GM12878 (cell line): Measurements from ENCODE around the gene CCR3. TPM values are rescaled to one million over a fixed set of nuclear protein-coding genes. Genes with fewer than 3 reads are reported as not detected.

Experiments
- ATAC-seq: fragments of 200-7000 bp; cut with Tn5 transposase; 3 replicates; pipeline ENCODE4 v1.9.1; 2020; ENCODE audit warnings: mild to moderate bottlenecking, moderate library complexity
- BruUV-seq: library from RNA; stranded (reverse); fragments of 400-500 nt; replicated peaks from 2 replicates; lab custom pipeline; 2021; lab: Mats Ljungman, UMichigan
- CTCF ChIA-PET: fragments of 300-600 bp; sonication (Branson Sonifier 250); formaldehyde crosslinking; extraction: SDS; loops from one replicate; lab custom pipeline; 2021; ENCODE audit warnings: inconsistent platforms; lab: Yijun Ruan, JAX
- POLR2A ChIA-PET: fragments of 350-600 bp; formaldehyde crosslinking; extraction: SDS; loops from one replicate; lab custom pipeline; 2021; ENCODE audit warnings: inconsistent platforms; lab: Charles Lee
- RAD21 ChIA-PET: fragments of 300-600 bp; sonication (Branson Sonifier 250); formaldehyde crosslinking; loops from one replicate; lab custom pipeline; 2023; ENCODE audit warnings: antibody characterized with exemption; ENCODE audit not compliant: unreplicated experiment; lab: Charles Lee
- SMC1A ChIA-PET: fragments of 300-600 bp; sonication (Branson Sonifier 250); formaldehyde crosslinking; loops from one replicate; lab custom pipeline; 2023; ENCODE audit not compliant: unreplicated experiment, uncharacterized antibody; lab: Charles Lee
- DNase-seq: peaks from one replicate; pipeline ENCODE4 v3.0.0-alpha.2; 2011; ENCODE audit warnings: low read depth, low spot score
- FAIRE-seq: peaks from 3 replicates; lab custom pipeline; 2011; peaks lifted over from hg19 to GRCh38; lab: Jason Lieb, UNC
- H2AFZ ChIP-seq: 2 replicates; pipeline ENCODE4 v1.6.0; 2011; ENCODE audit warnings: low read depth, low read length, control low read depth; ENCODE audit not compliant: control insufficient read depth
- H3K27ac ChIP-seq: 2 replicates; pipeline ENCODE4 v1.5.1; 2011; ENCODE audit warnings: control low read depth; ENCODE audit not compliant: control insufficient read depth, insufficient read depth
- H3K27me3 ChIP-seq, 2 experiments: replicated peaks in 1 of 2; 2 replicates each; pipeline versions ENCODE4 v1.6.0 to v1.6.1; 2011; ENCODE audit warnings: low read length in 1 of 2; ENCODE audit not compliant: control insufficient read depth in 2 of 2, insufficient read depth in 2 of 2
- H3K36me3 ChIP-seq, 2 experiments: 2 replicates each; pipeline ENCODE4 v1.5.1; 2011; ENCODE audit warnings: low read length in 1 of 2; ENCODE audit not compliant: control insufficient read depth in 2 of 2, insufficient read depth in 2 of 2
- H3K4me1 ChIP-seq: 2 replicates; pipeline ENCODE4 v1.6.1; 2011; ENCODE audit warnings: mild to moderate bottlenecking, low read length, moderate library complexity, mixed read lengths; ENCODE audit not compliant: control insufficient read depth, insufficient read depth
- H3K4me2 ChIP-seq: 2 replicates; pipeline ENCODE4 v1.6.0; 2011; ENCODE audit warnings: control low read depth; ENCODE audit not compliant: control insufficient read depth, insufficient read depth
- H3K4me3 ChIP-seq: fragments of 200-600 bp; sonication (generic); 2 replicates; pipeline ENCODE4 v1.5.1; 2016
- H3K79me2 ChIP-seq: 2 replicates; pipeline ENCODE4 v1.6.0; 2011; ENCODE audit warnings: low read length; ENCODE audit not compliant: control insufficient read depth, insufficient read depth
- H3K9ac ChIP-seq: 2 replicates; pipeline ENCODE4 v1.8.0; 2011; ENCODE audit warnings: low read length, control low read depth, mixed read lengths; ENCODE audit not compliant: control insufficient read depth, insufficient read depth
- H3K9me3 ChIP-seq: replicated peaks from 3 replicates; pipeline ENCODE4 v1.5.1; 2011; ENCODE audit warnings: mild to moderate bottlenecking, low read length; ENCODE audit not compliant: control insufficient read depth, insufficient read depth
- H4K20me1 ChIP-seq: 2 replicates; pipeline ENCODE4 v1.6.0; 2011; ENCODE audit not compliant: control insufficient read depth, insufficient read depth
- BCL11A ChIP-seq: IDR thresholded peaks from 2 replicates; pipeline ENCODE4 v1.6.1; 2011; ENCODE audit warnings: low read depth, low read length
- CHD1 ChIP-seq: IDR thresholded peaks from 2 replicates; pipeline ENCODE4 v1.6.1; 2012; ENCODE audit warnings: low read depth, low read length, improper control_type of control experiment
- CTCF ChIP-seq, 3 experiments: IDR thresholded peaks in 2 of 3; conservative IDR thresholded peaks in 1 of 3; 2 replicates each; pipeline ENCODE4 v1.5.1; 2011; ENCODE audit warnings: low read depth in 3 of 3, low read length in 3 of 3, mild to moderate bottlenecking in 3 of 3, control low read depth in 2 of 3, moderate library complexity in 2 of 3, inconsistent platforms in 1 of 3, mixed read lengths in 1 of 3; ENCODE audit not compliant: control insufficient read depth in 2 of 3, insufficient read depth in 1 of 3; ENCODE audit errors: extremely low read depth in 1 of 3
- GATAD2B ChIP-seq: fragments of 450-650 bp; conservative IDR thresholded peaks from 2 replicates; pipeline ENCODE4 v1.6.1; 2017; ENCODE audit warnings: low read depth, mild to moderate bottlenecking, moderate library complexity
- IRF4 ChIP-seq: IDR thresholded peaks from 2 replicates; pipeline ENCODE4 v1.6.1; 2011; ENCODE audit warnings: low read depth, low read length
- POU2F2 ChIP-seq: IDR thresholded peaks from 3 replicates; pipeline ENCODE4 v1.6.1; 2011; ENCODE audit warnings: low read depth, mild to moderate bottlenecking, low read length, borderline replicate concordance
- RAD21 ChIP-seq: IDR thresholded peaks from 2 replicates; pipeline ENCODE4 v1.6.1; 2011; ENCODE audit warnings: mild to moderate bottlenecking, low read depth, low read length, moderate library complexity; ENCODE audit not compliant: insufficient read depth
- SMAD5 ChIP-seq: IDR thresholded peaks from 2 replicates; pipeline ENCODE4 v1.6.1; 2016; ENCODE audit warnings: antibody characterized with exemption, low read depth
- SMC3 ChIP-seq: IDR thresholded peaks from 2 replicates; pipeline ENCODE4 v1.6.1; 2011; ENCODE audit warnings: low read length, improper control_type of control experiment, borderline replicate concordance
- SREBF1 ChIP-seq: IDR thresholded peaks from 2 replicates; pipeline ENCODE4 v1.6.1; 2012; ENCODE audit warnings: mild to moderate bottlenecking, low read length
- YY1 ChIP-seq: IDR thresholded peaks from 2 replicates; pipeline ENCODE4 v1.6.1; 2011; ENCODE audit warnings: low read depth, mild to moderate bottlenecking, low read length
- WGBS: methylation state at CpG from one replicate; pipeline ENCODE4 v1.1.6; 2016; ENCODE audit warnings: low lambda C conversion rate; ENCODE audit not compliant: insufficient replicate concordance, insufficient coverage; ENCODE audit errors: missing lambda C conversion rate; 5-methylcytosine and 5-hydroxymethylcytosine counted together
- in situ Hi-C: fragments of 300-500 bp; cut with MboI; formaldehyde crosslinking; loops from 9 replicates; pipeline ENCODE4 v1.14.3; 2018; ENCODE audit warnings: mixed read lengths
- intact Hi-C: fragments of 100-400 bp; cut with micrococcal nuclease; formaldehyde crosslinking; loops from one replicate; pipeline ENCODE4 v1.14.2; 2022; ENCODE audit not compliant: unreplicated experiment
- polyA plus RNA-seq, 11 experiments: library from polyadenylated mRNA; depleted of rRNA in 4 of 11; unstranded in 6 of 11; stranded (reverse) in 5 of 11; fragments of >200 nt; fragmentation: Nextera tagmentation in 4 of 11; fragmentation: Illumina TruSeq in 1 of 11; extraction: Ambion mirVana in 4 of 11; extraction: Trizol in 1 of 11; gene quantifications; 1 replicate in 1 of 11; 2 replicates in 10 of 11; pipeline versions ENCODE4 v1.2.1 to v1.2.3, GENCODE V29; 2011 to 2016; ENCODE audit warnings: inconsistent platforms in 2 of 11, missing spikeins in 2 of 11, low read depth in 1 of 11
- total RNA-seq, 4 experiments: library from RNA; depleted of rRNA in 3 of 4; stranded (reverse); fragments of >200 nt in 3 of 4; fragmentation: Illumina TruSeq in 1 of 4; extraction: Trizol in 1 of 4; gene quantifications; 2 replicates each; pipeline versions ENCODE4 v1.2.1 to v1.2.3, GENCODE V29; 2013 to 2021
- TF ChIP-seq, protein P1 (sequence below): fragments of 450-650 bp; formaldehyde crosslinking; IDR thresholded peaks from 2 replicates; pipeline ENCODE4 v1.4.0; 2020; ENCODE audit warnings: mild to moderate bottlenecking, moderate library complexity

The CCR3 gene
- total and polyA plus RNA-seq, 10 of the 15 experiments (the other 5 are each of a cell fraction or from before 2014, with no cell fraction given), result 0.13 to 0.78 (median 0.41) TPM; not detected in 1

DNA sequence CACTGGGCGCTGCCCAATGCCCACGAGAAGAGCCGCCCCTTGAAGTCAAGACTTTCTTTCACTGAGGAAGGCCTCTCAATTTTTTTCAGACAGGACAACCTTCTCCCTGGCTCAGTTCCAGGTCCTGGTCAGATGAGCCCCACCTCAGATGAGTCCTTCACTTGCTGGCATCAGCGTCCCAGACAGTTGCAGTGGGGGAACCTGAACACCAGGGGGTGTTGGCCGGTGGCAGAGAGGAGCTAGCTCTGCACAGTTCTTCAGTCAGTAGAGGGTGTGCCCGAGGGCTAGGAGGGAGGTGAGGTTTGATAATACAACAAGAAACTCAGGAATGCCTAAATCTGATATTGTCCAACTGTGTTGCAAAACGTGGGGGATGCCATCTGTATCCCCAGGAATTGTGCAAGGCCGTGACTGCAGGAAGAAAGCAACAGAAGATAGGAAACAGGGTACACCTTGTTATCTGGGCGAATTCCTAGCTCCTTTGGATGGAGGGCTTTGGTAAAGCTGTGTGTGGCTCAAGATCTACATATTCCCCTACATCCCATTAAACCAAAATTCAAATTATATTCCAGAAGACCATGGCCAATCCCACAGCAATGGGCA is 34.3 kb downstream of the CCR3 start:
- ChIA-PET RAD21 (interaction anchor here (0.6 to 1.8 kb wide), 14 partner anchors 10 to 187 kb away, joined by 3 to 87 read pairs (median 4); partner anchors contain the start of genes CCR2 and CCR5), SMC1A (interaction anchor here (0.6 to 6.8 kb wide), 16 partner anchors 10 to 192 kb away, joined by 3 to 137 read pairs (median 4); partner anchors contain the start of genes CCR1 and CCR5), CTCF (interaction anchor here (0.6 to 4.2 kb wide), 35 partner anchors 8 to 190 kb away, joined by 3 to 142 read pairs (median 4); partner anchors contain the start of genes CCR1, CCR3 and CCR5), POLR2A (interaction anchor here (0.9 to 1.3 kb wide), 2 partner anchors 91 to 93 kb away, joined by 3 to 6 read pairs; no protein-coding TSS in a partner anchor)
- H3K4me3 ChIP-seq, result no peak overlapping the region
- no peaks in the 10 kb centered on the region for H3K79me2 ChIP-seq
- 31% methylated on average over 9 of the region's 9 CpGs for WGBS
- intact Hi-C loops (loop anchor here (1.0 kb wide), 2 partner anchors 92 to 96 kb away; no protein-coding TSS in a partner anchor), in situ Hi-C loops (no loop called here)
- H2AFZ ChIP-seq, result no peak overlapping the region
- ATAC-seq, result peak; percentile 90
- H3K4me2 ChIP-seq, result no peak overlapping the region
- H4K20me1 ChIP-seq, result no peaks in the 10 kb centered on the region
- no TSS peak for BruUV-seq
- H3K9me3 ChIP-seq, result peaks cover 2% of the 10 kb centered on the region; the same call in 2 of the 3 replicates
- H3K9ac ChIP-seq, result no peak overlapping the region
- H3K27me3 ChIP-seq, result 0 out of 4 replicates have a peak, but pooled peaks cover 0 to 2% of the 10 kb centered on the region in 2 experiments
- no peak overlapping the region for H3K27ac ChIP-seq
- FAIRE-seq, result peak; percentile 66
- no peak for TF ChIP-seq CHD1
- TF ChIP-seq, protein P1, sequence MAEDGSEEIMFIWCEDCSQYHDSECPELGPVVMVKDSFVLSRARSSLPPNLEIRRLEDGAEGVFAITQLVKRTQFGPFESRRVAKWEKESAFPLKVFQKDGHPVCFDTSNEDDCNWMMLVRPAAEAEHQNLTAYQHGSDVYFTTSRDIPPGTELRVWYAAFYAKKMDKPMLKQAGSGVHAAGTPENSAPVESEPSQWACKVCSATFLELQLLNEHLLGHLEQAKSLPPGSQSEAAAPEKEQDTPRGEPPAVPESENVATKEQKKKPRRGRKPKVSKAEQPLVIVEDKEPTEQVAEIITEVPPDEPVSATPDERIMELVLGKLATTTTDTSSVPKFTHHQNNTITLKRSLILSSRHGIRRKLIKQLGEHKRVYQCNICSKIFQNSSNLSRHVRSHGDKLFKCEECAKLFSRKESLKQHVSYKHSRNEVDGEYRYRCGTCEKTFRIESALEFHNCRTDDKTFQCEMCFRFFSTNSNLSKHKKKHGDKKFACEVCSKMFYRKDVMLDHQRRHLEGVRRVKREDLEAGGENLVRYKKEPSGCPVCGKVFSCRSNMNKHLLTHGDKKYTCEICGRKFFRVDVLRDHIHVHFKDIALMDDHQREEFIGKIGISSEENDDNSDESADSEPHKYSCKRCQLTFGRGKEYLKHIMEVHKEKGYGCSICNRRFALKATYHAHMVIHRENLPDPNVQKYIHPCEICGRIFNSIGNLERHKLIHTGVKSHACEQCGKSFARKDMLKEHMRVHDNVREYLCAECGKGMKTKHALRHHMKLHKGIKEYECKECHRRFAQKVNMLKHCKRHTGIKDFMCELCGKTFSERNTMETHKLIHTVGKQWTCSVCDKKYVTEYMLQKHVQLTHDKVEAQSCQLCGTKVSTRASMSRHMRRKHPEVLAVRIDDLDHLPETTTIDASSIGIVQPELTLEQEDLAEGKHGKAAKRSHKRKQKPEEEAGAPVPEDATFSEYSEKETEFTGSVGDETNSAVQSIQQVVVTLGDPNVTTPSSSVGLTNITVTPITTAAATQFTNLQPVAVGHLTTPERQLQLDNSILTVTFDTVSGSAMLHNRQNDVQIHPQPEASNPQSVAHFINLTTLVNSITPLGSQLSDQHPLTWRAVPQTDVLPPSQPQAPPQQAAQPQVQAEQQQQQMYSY, result no peak
- TF ChIP-seq RAD21, result peak; percentile 83
- TF ChIP-seq BCL11A, result no peak
- TF ChIP-seq YY1, result 0 out of 2 replicates have a peak, but pooled peaks have one; percentile 55
- TF ChIP-seq POU2F2, result no peak
- TF ChIP-seq SREBF1, result no peak
- no peak for TF ChIP-seq SMAD5
- no peak for TF ChIP-seq GATAD2B
- peak; percentile 45; the same call in 1 of the 2 replicates for TF ChIP-seq IRF4
- TF ChIP-seq CTCF (IDR thresholded peaks at IDR 0.05 in 2 of 3, conservative IDR thresholded peaks at IDR 0.05 in 1 of 3; ENCODE audit: control insufficient read depth in 2 of 3, extremely low read depth in 1 of 3, insufficient read depth in 1 of 3, low read depth in 3 of 3, low read length in 3 of 3), result peak; percentile 67 to 87 (median 85)
- peak; percentile 89 for TF ChIP-seq SMC3
- H3K4me1 ChIP-seq, result peaks cover 27% of the 10 kb centered on the region
- no peaks in the 10 kb centered on the region for H3K36me3 ChIP-seq
- DNase-seq, result no peak
